ENCODE measurements around the gene DIDO1. TPM values are rescaled to one million over a fixed set of nuclear protein-coding genes. Genes with fewer than 3 reads are reported as not detected.

Gene DIDO1
- total RNA-seq (2022): 120 and 122 TPM in 2 replicates
- Bru-seq, nascent RNA: percentile 98 among the genes with signal in this experiment
- BruChase-seq, experiment 1, labeled RNA remaining after a 2-hour chase: percentile 97 among the genes with signal in this experiment
- percentile 94 among the genes with signal in this experiment for BruChase-seq, experiment 2, labeled RNA remaining after a 6-hour chase
- long read RNA-seq, transcript DIDO1-202 (6 exons, 2,707 nt): major isoform, 22 of 89 reads
- long read RNA-seq, transcript DIDO1-205 (6 exons, 2,833 nt): minor isoform, 13 of 89 reads
- long read RNA-seq, partial matches to known transcripts: 24 of 89 reads
- long read RNA-seq, other reads (novel, unspliced or antisense): 26 of 89 reads

GRCh38 chr20:62926229-62927127 is at the start of gene DIDO1:
DIDO1 (minus strand) TSS chr20:62926505.
- Histone ChIP-seq H3K36me3 (ENCODE audit: control insufficient read depth, insufficient read depth, low read length) (peaks cover 1% of the 10 kb centered on the region; the same call in 1 of the 2 replicates), H3K4me3 (ENCODE audit: low read depth, low read length) (peak within 1 kb of the TSS; percentile 99), H3K9me3 (no peaks in the 10 kb centered on the region), H3K4me1 (peaks cover 31% of the 10 kb centered on the region), H3K27me3 (replicated peaks; ENCODE audit: control insufficient read depth, insufficient read depth, low read length) (no peaks in the 10 kb centered on the region)
- ChIA-PET POLR2A (interaction anchor here (1.0 to 1.8 kb wide), 3 partner anchors 9 to 18 kb away, joined by 3 to 19 read pairs (median 7); partner anchors contain the start of gene GID8), CTCF (interaction anchor here (0.6 to 1.8 kb wide), 7 partner anchors 9 to 989 kb away, joined by 3 to 9 read pairs (median 3); no protein-coding TSS in a partner anchor)
- H3K27me3 Mint-ChIP-seq (ENCODE audit: insufficient read depth, unreplicated experiment): no peaks in the 10 kb centered on the region
- DNase-seq: peak; percentile 96 to 99
- no peaks in the 10 kb centered on the region for H3K9me3 Mint-ChIP-seq (ENCODE audit: unreplicated experiment)
- peaks cover 51% of the 10 kb centered on the region for H3K36me3 Mint-ChIP-seq (ENCODE audit: insufficient read depth, unreplicated experiment)
- intact Hi-C loops (cut with micrococcal nuclease; ENCODE audit: unreplicated experiment): loop anchor here (1.0 kb wide), 2 partner anchors 11 to 26 kb away; partner anchors contain the start of gene SLC17A9
- TF ChIP-seq CTCF (IDR thresholded peaks at IDR 0.05; ENCODE audit: insufficient read depth in 1 of 2, low read depth in 1 of 2, low read length in 1 of 2, severe bottlenecking in 1 of 2, unreplicated experiment in 1 of 2): peak; percentile 69 to 93
- no TSS peak for BruUV-seq (replicated peaks)
- peak within 1 kb of the TSS; percentile 95 for H3K27ac Mint-ChIP-seq (ENCODE audit: unreplicated experiment)
- peak within 1 kb of the TSS; percentile 93 for H3K4me3 Mint-ChIP-seq (ENCODE audit: unreplicated experiment)
- peaks cover 37% of the 10 kb centered on the region for H3K4me1 Mint-ChIP-seq (ENCODE audit: low read depth, unreplicated experiment)

GRCh38 chr20:62975251-62975760 is 49.0 kb upstream of the DIDO1 start:
- Mint-ChIP-seq H3K4me3 (ENCODE audit: unreplicated experiment) (no peak overlapping the region), H3K9me3 (ENCODE audit: unreplicated experiment) (no peaks in the 10 kb centered on the region), H3K36me3 (ENCODE audit: insufficient read depth, unreplicated experiment) (peaks cover 9% of the 10 kb centered on the region), H3K4me1 (ENCODE audit: low read depth, unreplicated experiment) (peaks cover 13% of the 10 kb centered on the region), H3K27ac (ENCODE audit: unreplicated experiment) (no peak overlapping the region), H3K27me3 (ENCODE audit: insufficient read depth, unreplicated experiment) (no peaks in the 10 kb centered on the region)
- H3K4me1 ChIP-seq: peaks cover 7% of the 10 kb centered on the region
- intact Hi-C loops (cut with micrococcal nuclease; ENCODE audit: unreplicated experiment): no loop called here
- no peaks in the 10 kb centered on the region for H3K9me3 ChIP-seq
- no peak for DNase-seq
- POLR2A ChIA-PET: interaction anchor here (1.1 kb wide), 1 partner anchor 38 kb away, joined by 3 read pairs; no protein-coding TSS in a partner anchor
- BruUV-seq (replicated peaks): no TSS peak
- H3K36me3 ChIP-seq (ENCODE audit: control insufficient read depth, insufficient read depth, low read length): no peaks in the 10 kb centered on the region
- CTCF ChIA-PET: interaction anchor here (0.6 to 1.5 kb wide), 5 partner anchors 24 to 566 kb away, joined by 3 to 9 read pairs (median 3); no protein-coding TSS in a partner anchor
- H3K4me3 ChIP-seq (ENCODE audit: low read depth, low read length): no peak overlapping the region
- no peak for TF ChIP-seq CTCF (IDR thresholded peaks at IDR 0.05; ENCODE audit: insufficient read depth in 1 of 2, low read depth in 1 of 2, low read length in 1 of 2, severe bottlenecking in 1 of 2, unreplicated experiment in 1 of 2)
- no peaks in the 10 kb centered on the region for H3K27me3 ChIP-seq (replicated peaks; ENCODE audit: control insufficient read depth, insufficient read depth, low read length)

Data from Caco-2 (cell line).